Measurements from ENCODE around the gene COMMD7. TPM values are rescaled to one million over a fixed set of nuclear protein-coding genes. Genes with fewer than 3 reads are reported as not detected.
A peak's percentile ranks its signal among the peaks of the same experiment; 100 is the strongest.

The COMMD7 gene
- total and polyA plus RNA-seq, 7 experiments from 2014 or later, result 31.5 to 141 (median 42.6) TPM

GRCh38 chr20:32672982-32673851 lies 70.0 kb downstream of the COMMD7 start:
- H3K9me3 Mint-ChIP-seq, result peaks cover 0 to 2% (median 0%) of the 10 kb centered on the region in 11 donors
- ChIA-PET CTCF (interaction anchor here (0.6 to 5.5 kb wide), 12 partner anchors 19 to 627 kb away, joined by 3 to 143 read pairs (median 4); no protein-coding TSS in a partner anchor), POLR2A (interaction anchor here (1.2 to 1.6 kb wide), 3 partner anchors 98 to 105 kb away, joined by 3 to 9 read pairs (median 4); no protein-coding TSS in a partner anchor)
- H3K27me3 ChIP-seq (ENCODE audit: control insufficient read depth in 2 of 2, insufficient read depth in 2 of 2, low read length in 2 of 2), result no peaks in the 10 kb centered on the region
- ATAC-seq, result peak; percentile 63
- intact Hi-C loops (cut with micrococcal nuclease), result no loop called here
- H3K4me3 ChIP-seq (ENCODE audit: low read length), result no peak overlapping the region
- H3K4me1 ChIP-seq (ENCODE audit: control insufficient read depth in 2 of 2, insufficient read depth in 2 of 2, low read length in 2 of 2), result peaks cover 9 to 14% of the 10 kb centered on the region in 2 donors
- H3K4me3 Mint-ChIP-seq, result peak overlapping the region in 9 of 10 donors; percentile 29 to 63 (median 48)
- no peaks in the 10 kb centered on the region for H3K9me3 ChIP-seq (ENCODE audit: control insufficient read depth in 2 of 3, low read length in 3 of 3)
- no peaks in the 10 kb centered on the region for H3K36me3 Mint-ChIP-seq
- peak overlapping the region in 7 of 9 donors; percentile 12 to 79 (median 47) for H3K27ac Mint-ChIP-seq
- DNase-seq, result peak in 4 of 9 donors; percentile 18 to 23 (median 20)
- peaks cover 0 to 5% (median 0%) of the 10 kb centered on the region in 5 donors for H3K27me3 Mint-ChIP-seq
- H3K36me3 ChIP-seq (ENCODE audit: control insufficient read depth in 2 of 3, insufficient read depth in 3 of 3, low read length in 3 of 3), result no peaks in the 10 kb centered on the region
- H3K27ac ChIP-seq (ENCODE audit: low read depth, low read length), result no peak overlapping the region
- peaks cover 6 to 40% (median 29%) of the 10 kb centered on the region in 7 donors for H3K4me1 Mint-ChIP-seq

DNA sequence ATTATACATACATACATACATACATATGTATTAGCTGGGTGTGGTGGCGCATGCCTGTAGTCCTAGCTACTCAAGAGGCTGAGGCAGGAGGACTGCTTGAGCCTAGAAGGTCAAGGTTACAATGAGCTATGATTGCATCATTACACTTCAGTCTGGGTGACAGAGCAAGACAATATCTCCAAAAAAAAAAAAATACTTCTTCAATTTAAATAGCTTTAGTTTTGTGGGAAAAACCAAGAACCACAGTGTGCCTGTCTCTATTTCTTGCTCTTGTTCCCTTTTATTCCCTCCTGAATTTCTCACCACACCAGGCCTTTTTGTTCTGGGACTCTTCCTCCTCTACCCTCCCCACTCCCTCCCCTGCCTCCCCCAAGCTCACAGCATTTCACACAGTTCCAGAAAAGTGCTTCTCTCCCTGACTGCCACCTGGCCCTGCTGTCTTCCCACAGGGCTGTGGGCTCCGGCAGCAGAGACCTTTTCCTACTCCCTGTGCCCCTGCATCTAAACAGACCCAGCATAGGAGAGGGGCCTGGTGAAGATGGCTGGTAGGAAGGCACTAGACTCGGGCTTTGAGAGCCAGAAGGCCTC lies 70.8 kb downstream of the COMMD7 start:
- peaks cover 0 to 5% (median 0%) of the 10 kb centered on the region in 5 donors for H3K27me3 Mint-ChIP-seq
- CTCF ChIA-PET, result interaction anchor here (0.6 to 5.5 kb wide), 7 partner anchors 19 to 150 kb away, joined by 3 to 143 read pairs (median 4); no protein-coding TSS in a partner anchor
- ATAC-seq (peak; percentile 44), DNase-seq (no peak)
- Histone ChIP-seq H3K4me3 (ENCODE audit: low read length) (no peak overlapping the region), H3K27me3 (ENCODE audit: control insufficient read depth in 2 of 2, insufficient read depth in 2 of 2, low read length in 2 of 2) (no peaks in the 10 kb centered on the region), H3K27ac (ENCODE audit: low read depth, low read length) (no peak overlapping the region), H3K4me1 (ENCODE audit: control insufficient read depth in 2 of 2, insufficient read depth in 2 of 2, low read length in 2 of 2) (peaks cover 9 to 14% of the 10 kb centered on the region in 2 donors), H3K9me3 (ENCODE audit: control insufficient read depth in 2 of 3, low read length in 3 of 3) (no peaks in the 10 kb centered on the region), H3K36me3 (ENCODE audit: control insufficient read depth in 2 of 3, insufficient read depth in 3 of 3, low read length in 3 of 3) (no peaks in the 10 kb centered on the region)
- peak overlapping the region in 7 of 9 donors; percentile 8 to 79 (median 48) for H3K27ac Mint-ChIP-seq
- peaks cover 0 to 2% (median 0%) of the 10 kb centered on the region in 11 donors for H3K9me3 Mint-ChIP-seq
- peak overlapping the region in 8 of 10 donors; percentile 29 to 63 (median 51) for H3K4me3 Mint-ChIP-seq
- intact Hi-C loops (cut with micrococcal nuclease), result no loop called here
- no peaks in the 10 kb centered on the region for H3K36me3 Mint-ChIP-seq
- POLR2A ChIA-PET, result interaction anchor here (1.6 kb wide), 1 partner anchor 106 kb away, joined by 9 read pairs; no protein-coding TSS in a partner anchor
- peaks cover 6 to 40% (median 29%) of the 10 kb centered on the region in 7 donors for H3K4me1 Mint-ChIP-seq

GRCh38 chr20:32670773-32671455 lies 72.4 kb downstream of the COMMD7 start:
- H3K27ac Mint-ChIP-seq, result no peak overlapping the region
- peaks cover 6 to 34% (median 25%) of the 10 kb centered on the region in 7 donors for H3K4me1 Mint-ChIP-seq
- DNase-seq (no peak), ATAC-seq (no peak)
- POLR2A ChIA-PET, result no interaction called here
- peaks cover 0 to 2% (median 0%) of the 10 kb centered on the region in 11 donors for H3K9me3 Mint-ChIP-seq
- peaks cover 0 to 5% (median 0%) of the 10 kb centered on the region in 5 donors for H3K27me3 Mint-ChIP-seq
- H3K36me3 Mint-ChIP-seq, result no peaks in the 10 kb centered on the region
- intact Hi-C loops (cut with micrococcal nuclease), result no loop called here
- H3K4me3 Mint-ChIP-seq, result no peak overlapping the region
- H3K4me1 ChIP-seq (ENCODE audit: control insufficient read depth in 2 of 2, insufficient read depth in 2 of 2, low read length in 2 of 2), result peaks cover 9 to 14% of the 10 kb centered on the region in 2 donors
- CTCF ChIA-PET, result interaction anchor here (0.9 kb wide), 1 partner anchor 113 kb away, joined by 3 read pairs; no protein-coding TSS in a partner anchor
- H3K4me3 ChIP-seq (ENCODE audit: low read length), result no peak overlapping the region
- no peaks in the 10 kb centered on the region for H3K36me3 ChIP-seq (ENCODE audit: control insufficient read depth in 2 of 3, insufficient read depth in 3 of 3, low read length in 3 of 3)
- no peaks in the 10 kb centered on the region for H3K27me3 ChIP-seq (ENCODE audit: control insufficient read depth in 2 of 2, insufficient read depth in 2 of 2, low read length in 2 of 2)
- H3K27ac ChIP-seq (ENCODE audit: low read depth, low read length), result no peak overlapping the region
- H3K9me3 ChIP-seq (ENCODE audit: control insufficient read depth in 2 of 3, low read length in 3 of 3), result no peaks in the 10 kb centered on the region

- H3K4me1 ChIP-seq (ENCODE audit: control insufficient read depth in 2 of 2, insufficient read depth in 2 of 2, low read length in 2 of 2), result peaks cover 0 to 6% of the 10 kb centered on the region in 2 donors
- POLR2A ChIA-PET, result no interaction called here
- no peaks in the 10 kb centered on the region for H3K36me3 Mint-ChIP-seq
- H3K27ac ChIP-seq (ENCODE audit: low read depth, low read length), result no peak overlapping the region
- no peak overlapping the region for H3K4me3 Mint-ChIP-seq
- DNase-seq (no peak), ATAC-seq (no peak)
- intact Hi-C loops (cut with micrococcal nuclease), result no loop called here
- H3K36me3 ChIP-seq (ENCODE audit: control insufficient read depth in 2 of 3, insufficient read depth in 3 of 3, low read length in 3 of 3), result no peaks in the 10 kb centered on the region
- no peaks in the 10 kb centered on the region for H3K27me3 ChIP-seq (ENCODE audit: control insufficient read depth in 2 of 2, insufficient read depth in 2 of 2, low read length in 2 of 2)
- H3K4me3 ChIP-seq (ENCODE audit: low read length), result no peak overlapping the region
- H3K9me3 ChIP-seq (ENCODE audit: control insufficient read depth in 2 of 3, low read length in 3 of 3), result no peaks in the 10 kb centered on the region
- no peak overlapping the region for H3K27ac Mint-ChIP-seq
- CTCF ChIA-PET, result interaction anchor here (0.9 kb wide), 1 partner anchor 112 kb away, joined by 5 read pairs; no protein-coding TSS in a partner anchor
- no peaks in the 10 kb centered on the region for H3K9me3 Mint-ChIP-seq
- H3K27me3 Mint-ChIP-seq, result no peaks in the 10 kb centered on the region
- H3K4me1 Mint-ChIP-seq, result peaks cover 0 to 5% (median 4%) of the 10 kb centered on the region in 7 donors
These were observed 76.2 kb downstream of the COMMD7 start for GRCh38 chr20:32667027-32667426.

DNA sequence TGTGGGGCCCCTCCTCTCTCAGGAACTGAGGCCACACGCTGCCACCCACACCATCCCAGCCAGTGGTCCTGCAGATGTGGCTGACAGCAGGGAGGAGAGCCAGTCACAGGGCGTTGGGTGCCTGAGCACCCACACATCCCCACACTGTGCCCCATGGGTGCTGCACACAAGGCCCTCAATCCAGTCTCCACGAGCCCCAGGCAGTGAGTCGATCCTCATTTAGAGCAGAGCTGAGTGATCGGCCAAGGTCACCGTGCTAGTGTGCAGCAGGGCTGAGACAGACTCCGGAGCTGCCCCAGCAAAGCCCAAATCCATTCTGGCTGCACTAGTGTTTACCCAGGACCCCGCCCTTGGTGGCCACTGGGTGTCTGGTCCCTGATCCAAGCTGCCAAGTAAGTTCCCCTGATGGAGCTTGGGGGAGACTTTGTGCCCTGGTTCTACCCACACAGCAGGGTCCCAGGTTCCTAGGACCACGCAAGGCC lies 78.5 kb downstream of the COMMD7 start:
- ChIA-PET CTCF (interaction anchor here (0.8 kb wide), 1 partner anchor 114 kb away, joined by 3 read pairs; no protein-coding TSS in a partner anchor), POLR2A (no interaction called here)
- DNase-seq (no peak), ATAC-seq (no peak)
- no peak overlapping the region for H3K27ac ChIP-seq (ENCODE audit: low read depth, low read length)
- H3K9me3 ChIP-seq (ENCODE audit: control insufficient read depth in 2 of 3, low read length in 3 of 3), result no peaks in the 10 kb centered on the region
- no peak overlapping the region for H3K4me3 Mint-ChIP-seq
- H3K27me3 Mint-ChIP-seq, result no peaks in the 10 kb centered on the region
- no peaks in the 10 kb centered on the region for H3K36me3 ChIP-seq (ENCODE audit: control insufficient read depth in 2 of 3, insufficient read depth in 3 of 3, low read length in 3 of 3)
- peaks cover 0 to 5% (median 4%) of the 10 kb centered on the region in 7 donors for H3K4me1 Mint-ChIP-seq
- H3K27ac Mint-ChIP-seq, result no peak overlapping the region
- no peaks in the 10 kb centered on the region for H3K27me3 ChIP-seq (ENCODE audit: control insufficient read depth in 2 of 2, insufficient read depth in 2 of 2, low read length in 2 of 2)
- peaks cover 0 to 6% of the 10 kb centered on the region in 2 donors for H3K4me1 ChIP-seq (ENCODE audit: control insufficient read depth in 2 of 2, insufficient read depth in 2 of 2, low read length in 2 of 2)
- no peak overlapping the region for H3K4me3 ChIP-seq (ENCODE audit: low read length)
- peaks cover 4 to 8% (median 5%) of the 10 kb centered on the region in 5 donors for H3K36me3 Mint-ChIP-seq
- intact Hi-C loops (cut with micrococcal nuclease), result no loop called here
- H3K9me3 Mint-ChIP-seq, result peaks cover 0 to 12% (median 3%) of the 10 kb centered on the region in 11 donors

Data from naive thymus-derived CD4-positive, alpha-beta T cell (primary cell).